A673 (cell line): Measurements from ENCODE around the gene ATE1. TPM values are rescaled to one million over a fixed set of nuclear protein-coding genes. Genes with fewer than 3 reads are reported as not detected.
"Not testable (repeated sequence)": the region's sequence is repeated elsewhere in the genome, so short reads cannot be mapped to it uniquely, and the experiment has no call there.

Source experiments
- BruUV-seq: library from RNA; stranded (reverse); fragments of 400-500 nt; replicated peaks from 2 replicates; lab custom pipeline; 2021; lab: Mats Ljungman, UMichigan
- CTCF ChIA-PET: fragments of 300-600 bp; sonication (Branson Sonifier 250); formaldehyde crosslinking; loops from one replicate; lab custom pipeline; 2022; ENCODE audit warnings: antibody characterized with exemption; lab: Charles Lee
- POLR2A ChIA-PET: fragments of 300-600 bp; sonication (Branson Sonifier 250); formaldehyde crosslinking; loops from one replicate; lab custom pipeline; 2022; ENCODE audit warnings: antibody characterized with exemption; ENCODE audit not compliant: low non-redundant PET; lab: Charles Lee
- DNase-seq: peaks from one replicate; pipeline ENCODE4 v3.0.0-alpha.2; 2015; ENCODE audit warnings: low spot score
- H3K27ac ChIP-seq: fragments of 200-600 bp; sonication (generic); 2 replicates; pipeline ENCODE4 v1.5.1; 2016; ENCODE audit warnings: mixed run types, low read depth, mild to moderate bottlenecking, mixed read lengths, antibody characterized with exemption, low read length; ENCODE audit not compliant: poor library complexity, severe bottlenecking
- H3K27me3 ChIP-seq: fragments of 200-600 bp; sonication (generic); replicated peaks from 2 replicates; pipeline ENCODE4 v1.6.1; 2017; ENCODE audit warnings: mixed run types, low read depth, mild to moderate bottlenecking, mixed read lengths, antibody characterized with exemption, low read length; ENCODE audit not compliant: insufficient read depth, poor library complexity
- H3K36me3 ChIP-seq: fragments of 200-600 bp; sonication (generic); 2 replicates; pipeline ENCODE4 v1.6.1; 2016; ENCODE audit warnings: mixed run types, mild to moderate bottlenecking, mixed read lengths, antibody characterized with exemption, low read length; ENCODE audit not compliant: insufficient read depth, poor library complexity, severe bottlenecking
- H3K4me1 ChIP-seq: fragments of 200-600 bp; sonication (generic); 2 replicates; pipeline ENCODE4 v1.6.1; 2017; ENCODE audit warnings: mixed run types, mild to moderate bottlenecking, mixed read lengths, antibody characterized with exemption, low read length; ENCODE audit not compliant: insufficient read depth, poor library complexity, severe bottlenecking
- H3K4me3 ChIP-seq: fragments of 200-600 bp; sonication (generic); 2 replicates; pipeline ENCODE4 v1.5.1; 2016; ENCODE audit warnings: low read depth, mixed run types, mild to moderate bottlenecking, mixed read lengths, low read length; ENCODE audit not compliant: poor library complexity, severe bottlenecking
- H3K9me3 ChIP-seq: fragments of 200-600 bp; sonication (generic); 2 replicates; pipeline ENCODE4 v1.6.1; 2016; ENCODE audit warnings: mixed run types, low read depth, mild to moderate bottlenecking, mixed read lengths, antibody characterized with exemption, low read length; ENCODE audit not compliant: poor library complexity, severe bottlenecking
- CTCF ChIP-seq: fragments of 300-800, 200-600 bp; sonication (generic); conservative IDR thresholded peaks from 2 replicates; pipeline ENCODE4 v1.5.1; 2017; ENCODE audit warnings: low read depth, mild to moderate bottlenecking, antibody characterized with exemption, low read length, moderate library complexity, mixed read lengths
- EZH2 ChIP-seq: fragments of 200-600 bp; sonication (generic); IDR thresholded peaks from 2 replicates; pipeline ENCODE4 v1.6.1; 2017; ENCODE audit warnings: borderline replicate concordance, low read depth, mild to moderate bottlenecking, mixed read lengths, antibody characterized with exemption, low read length; ENCODE audit not compliant: poor library complexity, severe bottlenecking
- intact Hi-C: fragments of 100-400 bp; cut with micrococcal nuclease; formaldehyde crosslinking; loops from one replicate; pipeline ENCODE4 v1.10.0; 2022; ENCODE audit not compliant: unreplicated experiment
- total RNA-seq: library from RNA; stranded (reverse); gene quantifications from 2 replicates; pipeline ENCODE4 v1.2.3, GENCODE V29; 2021

ATE1 gene
- total RNA-seq, 1 experiment from 2014 or later: 27.0 TPM

- peak; percentile 91 for DNase-seq
- peak within 1 kb of the TSS; percentile 95 for H3K27ac ChIP-seq
- POLR2A ChIA-PET: no interaction called here
- no peaks in the 10 kb centered on the region for H3K27me3 ChIP-seq
- peaks cover 12% of the 10 kb centered on the region for H3K9me3 ChIP-seq
- peaks cover 16% of the 10 kb centered on the region for H3K36me3 ChIP-seq
- intact Hi-C loops: no loop called here
- peaks cover 6% of the 10 kb centered on the region for H3K4me1 ChIP-seq
- CTCF ChIA-PET: interaction anchor here (0.6 to 1.1 kb wide), 3 partner anchors 42 to 911 kb away, joined by 3 to 7 read pairs (median 5); no protein-coding TSS in a partner anchor
- TF ChIP-seq CTCF: peak; percentile 66
- TF ChIP-seq EZH2: no peak
- BruUV-seq: no TSS peak
- peak within 1 kb of the TSS; percentile 98 for H3K4me3 ChIP-seq
These were observed 46.9 kb upstream of the ATE1 start, which contains the start of gene NSMCE4A for GRCh38 chr10:121974535-121975294. TSS of gene NSMCE4A (minus strand) at chr10:121975217. CDS start at chr10:121975165, 52 bp downstream.

GRCh38 chr10:121974019-121974534 is 46.2 kb upstream of the ATE1 start:
- Histone ChIP-seq H3K4me1 (peaks cover 6% of the 10 kb centered on the region), H3K36me3 (peaks cover 21% of the 10 kb centered on the region), H3K27me3 (no peaks in the 10 kb centered on the region), H3K27ac (peak overlapping the region; percentile 95), H3K4me3 (peak overlapping the region; percentile 98), H3K9me3 (peaks cover 12% of the 10 kb centered on the region)
- no peak for DNase-seq
- intact Hi-C loops: no loop called here
- TF ChIP-seq CTCF (no peak), EZH2 (no peak)
- BruUV-seq: no TSS peak
- ChIA-PET CTCF (no interaction called here), POLR2A (no interaction called here)

- DNase-seq, H3K9me3 ChIP-seq, BruUV-seq, POLR2A ChIA-PET, CTCF ChIA-PET, H3K4me1 ChIP-seq, H3K4me3 ChIP-seq, intact Hi-C loops, H3K27me3 ChIP-seq, H3K27ac ChIP-seq: not testable (repeated sequence)
- H3K36me3 ChIP-seq: peaks cover 63% of the 10 kb centered on the region
These were observed 41.3 kb upstream of the ATE1 start for GRCh38 chr10:121969086-121969485.
